ENCODE results near the gene THOP1. TPM values are rescaled to one million over a fixed set of nuclear protein-coding genes. Genes with fewer than 3 reads are reported as not detected.

Gene THOP1
- total and polyA plus RNA-seq, 10 of the 15 experiments (the other 5 are each of a cell fraction or from before 2014, with no cell fraction given), result 1.9 to 270 (median 169) TPM

DNA sequence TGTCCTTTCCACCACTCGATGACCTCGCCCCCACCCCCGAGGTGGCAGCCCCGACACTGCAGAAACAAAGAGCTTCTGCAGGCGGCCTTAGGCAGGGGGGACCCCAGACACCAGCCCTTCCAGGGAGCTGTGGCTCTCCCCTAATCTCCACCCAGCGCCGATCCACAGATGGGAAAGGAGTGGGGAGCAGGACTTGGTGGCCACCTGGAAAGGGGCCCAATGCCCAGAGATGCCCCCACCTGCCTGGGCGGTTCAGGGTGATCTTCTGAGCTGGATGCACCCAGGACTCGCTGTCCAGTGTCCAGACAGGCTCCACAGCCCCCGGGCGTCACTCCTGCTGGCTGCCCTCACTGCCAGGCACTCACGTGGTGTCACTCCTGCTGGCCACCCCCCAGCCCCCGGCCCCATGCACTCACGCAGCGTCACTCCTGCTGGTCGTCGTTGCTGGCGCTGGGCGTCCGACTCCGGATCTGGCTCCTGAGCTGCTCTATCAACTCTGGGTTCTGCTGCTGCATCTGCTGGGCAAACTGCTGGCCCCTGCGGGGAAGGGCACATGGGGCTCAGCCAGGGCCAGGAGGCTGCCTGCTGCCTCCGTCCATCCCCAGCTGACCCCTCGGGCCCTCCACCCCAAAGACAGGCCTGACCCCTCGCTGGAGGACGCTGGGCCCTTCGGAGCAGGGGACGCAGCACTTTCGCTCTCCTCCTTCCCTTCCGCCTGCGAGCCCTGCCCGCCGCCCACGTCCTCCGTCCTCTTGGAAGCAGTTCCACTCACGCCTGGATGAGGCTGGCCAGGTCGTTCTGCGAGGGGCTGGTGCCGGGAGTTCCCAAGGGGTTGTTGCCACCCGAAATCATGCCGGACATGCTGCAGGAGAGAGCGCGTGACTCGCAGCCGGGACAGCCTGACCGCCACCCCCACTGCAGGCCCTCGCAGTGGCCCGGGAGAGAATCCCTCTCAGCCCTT is 28.1 kb upstream of the THOP1 start:
- no peak for DNase-seq (ENCODE audit: low read depth, low spot score)
- in situ Hi-C loops (cut with MboI), result no loop called here
- H3K4me3 ChIP-seq, result no peak overlapping the region
- no peak for ATAC-seq
- FAIRE-seq, result no peak
- no peaks in the 10 kb centered on the region for H3K27me3 ChIP-seq (replicated peaks in 1 of 2; ENCODE audit: control insufficient read depth in 2 of 2, insufficient read depth in 2 of 2, low read length in 1 of 2)
- no peaks in the 10 kb centered on the region for H3K79me2 ChIP-seq (ENCODE audit: control insufficient read depth, insufficient read depth, low read length)
- intact Hi-C loops (cut with micrococcal nuclease; ENCODE audit: unreplicated experiment), result no loop called here
- ChIA-PET SMC1A (ENCODE audit: uncharacterized antibody, unreplicated experiment) (no interaction called here), CTCF (interaction anchor here (0.6 kb wide), 1 partner anchor 74 kb away, joined by 4 read pairs; no protein-coding TSS in a partner anchor), POLR2A (no interaction called here), RAD21 (ENCODE audit: unreplicated experiment) (no interaction called here)
- no peaks in the 10 kb centered on the region for H4K20me1 ChIP-seq (ENCODE audit: control insufficient read depth, insufficient read depth)
- no peaks in the 10 kb centered on the region; the same call in 1 of the 2 replicates for H3K4me1 ChIP-seq (ENCODE audit: control insufficient read depth, insufficient read depth, low read length)
- no peaks in the 10 kb centered on the region for H3K9me3 ChIP-seq (replicated peaks; ENCODE audit: control insufficient read depth, insufficient read depth, low read length)
- WGBS (ENCODE audit: insufficient coverage, insufficient replicate concordance, low lambda C conversion rate, missing lambda C conversion rate), result 93% methylated on average over 47 of the region's 48 CpGs
- H3K9ac ChIP-seq (ENCODE audit: control insufficient read depth, insufficient read depth, low read length), result no peak overlapping the region
- BruUV-seq (replicated peaks), result no TSS peak
- no peak overlapping the region for H3K4me2 ChIP-seq (ENCODE audit: control insufficient read depth, insufficient read depth)
- H2AFZ ChIP-seq (ENCODE audit: control insufficient read depth, low read depth, low read length), result no peak overlapping the region
- H3K27ac ChIP-seq (ENCODE audit: control insufficient read depth, insufficient read depth), result no peak overlapping the region
- peaks cover 8 to 30% of the 10 kb centered on the region in 2 experiments for H3K36me3 ChIP-seq (ENCODE audit: control insufficient read depth in 2 of 2, insufficient read depth in 2 of 2, low read length in 1 of 2)
- no peak for TF ChIP-seq GABPA (IDR thresholded peaks at IDR 0.05; ENCODE audit: low read depth)
- 0 out of 2 replicates have a peak, but pooled peaks have one; percentile 18 for TF ChIP-seq POLR2A (IDR thresholded peaks at IDR 0.05; ENCODE audit: low read depth, low read length)

DNA sequence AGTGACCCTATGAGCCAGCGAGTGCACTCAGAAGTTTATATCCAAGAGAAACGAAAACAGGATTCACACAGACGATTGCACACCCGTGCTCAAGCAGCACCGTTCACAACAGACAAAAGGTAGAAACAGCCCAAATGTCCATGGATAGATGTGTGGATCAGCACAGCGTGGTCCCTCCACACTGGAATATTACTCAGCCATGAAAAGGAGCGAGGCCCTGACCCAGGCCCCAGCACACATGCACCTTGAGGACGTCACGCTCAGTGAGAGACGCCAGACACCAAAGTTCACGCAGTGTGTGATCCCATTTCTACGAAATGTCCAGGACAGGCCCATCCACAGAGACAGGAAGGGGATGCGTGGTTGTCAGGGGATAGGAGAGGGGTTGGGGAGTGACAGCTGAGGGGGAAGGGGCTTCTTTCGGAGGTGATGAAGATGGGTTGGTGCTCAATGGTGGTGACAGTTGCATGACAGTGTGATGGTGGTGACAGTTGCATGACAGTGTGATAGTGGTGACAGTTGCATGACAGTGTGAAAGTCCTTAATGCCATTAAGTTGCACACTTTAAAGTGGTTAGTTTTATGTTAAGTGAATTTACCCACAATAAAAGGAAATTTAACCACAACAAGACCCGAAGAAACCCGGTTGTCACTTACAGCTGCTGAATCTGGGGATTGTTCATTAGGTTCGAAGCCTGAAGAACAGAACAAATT is 26.5 kb upstream of the THOP1 start:
- ATAC-seq (no peak), FAIRE-seq (no peak), DNase-seq (ENCODE audit: low read depth, low spot score) (no peak)
- H3K4me1 ChIP-seq (ENCODE audit: control insufficient read depth, insufficient read depth, low read length), result no peaks in the 10 kb centered on the region
- SMC1A ChIA-PET (ENCODE audit: uncharacterized antibody, unreplicated experiment), result no interaction called here
- peaks cover 8 to 43% of the 10 kb centered on the region in 2 experiments for H3K36me3 ChIP-seq (ENCODE audit: control insufficient read depth in 2 of 2, insufficient read depth in 2 of 2, low read length in 1 of 2)
- H4K20me1 ChIP-seq (ENCODE audit: control insufficient read depth, insufficient read depth), result no peaks in the 10 kb centered on the region
- H3K79me2 ChIP-seq (ENCODE audit: control insufficient read depth, insufficient read depth, low read length), result no peaks in the 10 kb centered on the region
- WGBS (ENCODE audit: insufficient coverage, insufficient replicate concordance, low lambda C conversion rate, missing lambda C conversion rate), result 86% methylated on average over 17 of the region's 17 CpGs
- H3K4me2 ChIP-seq (ENCODE audit: control insufficient read depth, insufficient read depth), result no peak overlapping the region
- no peak overlapping the region for H3K27ac ChIP-seq (ENCODE audit: control insufficient read depth, insufficient read depth)
- no peak overlapping the region for H3K4me3 ChIP-seq
- in situ Hi-C loops (cut with MboI), result no loop called here
- no peak overlapping the region for H3K9ac ChIP-seq (ENCODE audit: control insufficient read depth, insufficient read depth, low read length)
- CTCF ChIA-PET, result interaction anchor here (0.9 to 1.5 kb wide), 2 partner anchors 9 to 110 kb away, joined by 4 to 5 read pairs; no protein-coding TSS in a partner anchor
- intact Hi-C loops (cut with micrococcal nuclease; ENCODE audit: unreplicated experiment), result no loop called here
- BruUV-seq (replicated peaks), result TSS peak; percentile 46
- TF ChIP-seq MYB (IDR thresholded peaks at IDR 0.05; ENCODE audit: borderline replicate concordance, low read depth, low read length) (no peak), HDGF (IDR thresholded peaks at IDR 0.05) (no peak), SMARCA5 (IDR thresholded peaks at IDR 0.05) (no peak), BMI1 (IDR thresholded peaks at IDR 0.05; ENCODE audit: borderline replicate concordance) (no peak), NFYA (IDR thresholded peaks at IDR 0.05; ENCODE audit: borderline replicate concordance, low read depth, low read length) (no peak)
- TF ChIP-seq, protein P1, sequence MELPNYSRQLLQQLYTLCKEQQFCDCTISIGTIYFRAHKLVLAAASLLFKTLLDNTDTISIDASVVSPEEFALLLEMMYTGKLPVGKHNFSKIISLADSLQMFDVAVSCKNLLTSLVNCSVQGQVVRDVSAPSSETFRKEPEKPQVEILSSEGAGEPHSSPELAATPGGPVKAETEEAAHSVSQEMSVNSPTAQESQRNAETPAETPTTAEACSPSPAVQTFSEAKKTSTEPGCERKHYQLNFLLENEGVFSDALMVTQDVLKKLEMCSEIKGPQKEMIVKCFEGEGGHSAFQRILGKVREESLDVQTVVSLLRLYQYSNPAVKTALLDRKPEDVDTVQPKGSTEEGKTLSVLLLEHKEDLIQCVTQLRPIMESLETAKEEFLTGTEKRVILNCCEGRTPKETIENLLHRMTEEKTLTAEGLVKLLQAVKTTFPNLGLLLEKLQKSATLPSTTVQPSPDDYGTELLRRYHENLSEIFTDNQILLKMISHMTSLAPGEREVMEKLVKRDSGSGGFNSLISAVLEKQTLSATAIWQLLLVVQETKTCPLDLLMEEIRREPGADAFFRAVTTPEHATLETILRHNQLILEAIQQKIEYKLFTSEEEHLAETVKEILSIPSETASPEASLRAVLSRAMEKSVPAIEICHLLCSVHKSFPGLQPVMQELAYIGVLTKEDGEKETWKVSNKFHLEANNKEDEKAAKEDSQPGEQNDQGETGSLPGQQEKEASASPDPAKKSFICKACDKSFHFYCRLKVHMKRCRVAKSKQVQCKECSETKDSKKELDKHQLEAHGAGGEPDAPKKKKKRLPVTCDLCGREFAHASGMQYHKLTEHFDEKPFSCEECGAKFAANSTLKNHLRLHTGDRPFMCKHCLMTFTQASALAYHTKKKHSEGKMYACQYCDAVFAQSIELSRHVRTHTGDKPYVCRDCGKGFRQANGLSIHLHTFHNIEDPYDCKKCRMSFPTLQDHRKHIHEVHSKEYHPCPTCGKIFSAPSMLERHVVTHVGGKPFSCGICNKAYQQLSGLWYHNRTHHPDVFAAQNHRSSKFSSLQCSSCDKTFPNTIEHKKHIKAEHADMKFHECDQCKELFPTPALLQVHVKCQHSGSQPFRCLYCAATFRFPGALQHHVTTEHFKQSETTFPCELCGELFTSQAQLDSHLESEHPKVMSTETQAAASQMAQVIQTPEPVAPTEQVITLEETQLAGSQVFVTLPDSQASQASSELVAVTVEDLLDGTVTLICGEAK (IDR thresholded peaks at IDR 0.05; ENCODE audit: borderline replicate concordance), result no peak
- H3K27me3 ChIP-seq (replicated peaks in 1 of 2; ENCODE audit: control insufficient read depth in 2 of 2, insufficient read depth in 2 of 2, low read length in 1 of 2), result no peaks in the 10 kb centered on the region
- RAD21 ChIA-PET (ENCODE audit: unreplicated experiment), result no interaction called here
- no peak overlapping the region for H2AFZ ChIP-seq (ENCODE audit: control insufficient read depth, low read depth, low read length)
- no peaks in the 10 kb centered on the region for H3K9me3 ChIP-seq (replicated peaks; ENCODE audit: control insufficient read depth, insufficient read depth, low read length)
- POLR2A ChIA-PET, result interaction anchor here (0.6 kb wide), 1 partner anchor 178 kb away, joined by 3 read pairs; no protein-coding TSS in a partner anchor

All from GM12878 (cell line).